Fibroblast of lung (primary cell): Measurements from ENCODE around the gene PHF19. TPM values are rescaled to one million over a fixed set of nuclear protein-coding genes. Genes with fewer than 3 reads are reported as not detected.

Experiments
- DNase-seq, 2 donors: peaks; one replicate each; pipeline versions ENCODE4 v3.0.0 to v3.0.0-alpha.2; 2010; ENCODE audit warnings: low read depth in 2 of 2
- H2AFZ ChIP-seq: 2 replicates; pipeline ENCODE4 v1.5.1; 2012; ENCODE audit warnings: low read length, control low read depth, inconsistent platforms
- H3K27ac ChIP-seq: 2 replicates; pipeline ENCODE4 v1.5.1; 2011; ENCODE audit warnings: low read length, control low read depth; ENCODE audit not compliant: insufficient read depth
- H3K27me3 ChIP-seq: 2 replicates; pipeline ENCODE4 v1.5.1; 2011; ENCODE audit warnings: mild to moderate bottlenecking, low read length; ENCODE audit not compliant: control insufficient read depth, insufficient read depth
- H3K36me3 ChIP-seq: 2 replicates; pipeline ENCODE4 v1.5.1; 2011; ENCODE audit warnings: low read length; ENCODE audit not compliant: control insufficient read depth, insufficient read depth
- H3K4me1 ChIP-seq: 2 replicates; pipeline ENCODE4 v1.5.1; 2011; ENCODE audit warnings: low read length; ENCODE audit not compliant: control insufficient read depth, insufficient read depth; ENCODE audit errors: extremely low read depth
- H3K4me2 ChIP-seq: 2 replicates; pipeline ENCODE4 v1.5.1; 2011; ENCODE audit warnings: low read length, control low read depth; ENCODE audit not compliant: insufficient read depth; ENCODE audit errors: extremely low read depth
- H3K4me3 ChIP-seq, 4 experiments: fragments of 200-600 bp in 1 of 4; sonication (generic) in 1 of 4; replicated peaks in 1 of 4; 2 replicates each; pipeline ENCODE4 v1.5.1; 2011 to 2016; ENCODE audit warnings: low read length in 4 of 4, low read depth in 3 of 4, mild to moderate bottlenecking in 3 of 4, control low read depth in 2 of 4, inconsistent platforms in 1 of 4, mixed read lengths in 1 of 4; ENCODE audit not compliant: insufficient read depth in 1 of 4; ENCODE audit errors: control extremely low read depth in 1 of 4
- H3K79me2 ChIP-seq: 2 replicates; pipeline ENCODE4 v1.5.1; 2012; ENCODE audit warnings: mild to moderate bottlenecking, low read length, inconsistent platforms; ENCODE audit not compliant: control insufficient read depth, insufficient read depth
- H3K9ac ChIP-seq: 2 replicates; pipeline ENCODE4 v1.5.1; 2011; ENCODE audit warnings: mild to moderate bottlenecking, low read length, control low read depth; ENCODE audit not compliant: insufficient read depth
- H3K9me3 ChIP-seq: 2 replicates; pipeline ENCODE4 v1.5.1; 2012; ENCODE audit warnings: low read depth, low read length; ENCODE audit not compliant: control insufficient read depth, insufficient read depth
- H4K20me1 ChIP-seq: 2 replicates; pipeline ENCODE4 v1.5.1; 2011; ENCODE audit warnings: low read length; ENCODE audit not compliant: control insufficient read depth, insufficient read depth; ENCODE audit errors: extremely low read depth
- EZH2 ChIP-seq: IDR thresholded peaks from 2 replicates; pipeline ENCODE4 v1.5.1; 2012; ENCODE audit warnings: low read length, control low read depth, mild to moderate bottlenecking; ENCODE audit errors: missing control alignments
- polyA plus RNA-seq, 2 donors: library from polyadenylated mRNA; depleted of rRNA in 1 of 2; stranded (reverse) in 1 of 2; unstranded in 1 of 2; fragments of >200 nt; gene quantifications; 2 replicates each; pipeline ENCODE4 v1.2.1, GENCODE V29; 2011 to 2012; ENCODE audit warnings: missing spikeins in 1 of 2
- total RNA-seq: library from RNA; depleted of rRNA; stranded (reverse); fragments of >200 nt; gene quantifications from 2 replicates; pipeline ENCODE4 v1.2.1, GENCODE V29; 2014
- TF ChIP-seq, protein P1 (sequence below), 2 donors: IDR thresholded peaks in 1 of 2; conservative IDR thresholded peaks in 1 of 2; 1 replicate in 1 of 2; 2 replicates in 1 of 2; pipeline ENCODE4 v1.5.1; 2011 to 2012; ENCODE audit warnings: low read length in 2 of 2, control low read depth in 1 of 2, inconsistent platforms in 1 of 2, low read depth in 1 of 2, mild to moderate bottlenecking in 1 of 2

PHF19 gene
- total and polyA plus RNA-seq, 2 donors (not counting 1 experiment from before 2014, with no cell fraction given) = 21.4 to 38.3 TPM

DNA sequence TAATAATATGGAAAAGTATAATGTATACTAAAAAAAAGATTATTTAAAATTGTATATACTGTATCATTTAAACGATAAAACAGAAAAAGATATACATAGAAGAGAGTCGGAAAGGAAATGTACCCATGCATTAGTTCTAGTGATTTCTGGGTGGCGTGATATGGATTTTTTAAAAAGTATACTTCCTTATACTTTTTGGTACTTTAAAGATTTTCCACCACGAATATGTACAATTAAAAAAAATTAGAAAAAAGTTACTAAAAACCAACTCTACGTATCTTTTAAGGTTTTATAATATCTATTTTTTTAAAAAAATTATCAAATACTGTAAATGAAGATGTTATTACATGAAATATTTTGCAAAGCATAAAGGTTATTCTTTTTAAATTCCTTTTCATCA lies 12.3 kb downstream of the PHF19 start:
- H3K27ac ChIP-seq = no peak overlapping the region
- H3K4me2 ChIP-seq = no peak overlapping the region
- TF ChIP-seq EZH2 = no peak
- TF ChIP-seq, protein P1, sequence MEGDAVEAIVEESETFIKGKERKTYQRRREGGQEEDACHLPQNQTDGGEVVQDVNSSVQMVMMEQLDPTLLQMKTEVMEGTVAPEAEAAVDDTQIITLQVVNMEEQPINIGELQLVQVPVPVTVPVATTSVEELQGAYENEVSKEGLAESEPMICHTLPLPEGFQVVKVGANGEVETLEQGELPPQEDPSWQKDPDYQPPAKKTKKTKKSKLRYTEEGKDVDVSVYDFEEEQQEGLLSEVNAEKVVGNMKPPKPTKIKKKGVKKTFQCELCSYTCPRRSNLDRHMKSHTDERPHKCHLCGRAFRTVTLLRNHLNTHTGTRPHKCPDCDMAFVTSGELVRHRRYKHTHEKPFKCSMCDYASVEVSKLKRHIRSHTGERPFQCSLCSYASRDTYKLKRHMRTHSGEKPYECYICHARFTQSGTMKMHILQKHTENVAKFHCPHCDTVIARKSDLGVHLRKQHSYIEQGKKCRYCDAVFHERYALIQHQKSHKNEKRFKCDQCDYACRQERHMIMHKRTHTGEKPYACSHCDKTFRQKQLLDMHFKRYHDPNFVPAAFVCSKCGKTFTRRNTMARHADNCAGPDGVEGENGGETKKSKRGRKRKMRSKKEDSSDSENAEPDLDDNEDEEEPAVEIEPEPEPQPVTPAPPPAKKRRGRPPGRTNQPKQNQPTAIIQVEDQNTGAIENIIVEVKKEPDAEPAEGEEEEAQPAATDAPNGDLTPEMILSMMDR (conservative IDR thresholded peaks at IDR 0.05 in 1 of 2, IDR thresholded peaks at IDR 0.05 in 1 of 2; ENCODE audit: low read depth in 1 of 2, low read length in 2 of 2) = no peak
- H2AFZ ChIP-seq = no peak overlapping the region
- no peaks in the 10 kb centered on the region for H3K27me3 ChIP-seq
- H4K20me1 ChIP-seq = no peaks in the 10 kb centered on the region
- H3K4me1 ChIP-seq = peaks cover 9% of the 10 kb centered on the region
- peaks cover 35% of the 10 kb centered on the region for H3K36me3 ChIP-seq
- no peak for DNase-seq
- H3K4me3 ChIP-seq = no peak overlapping the region
- no peaks in the 10 kb centered on the region for H3K9me3 ChIP-seq
- H3K79me2 ChIP-seq = no peaks in the 10 kb centered on the region
- no peak overlapping the region for H3K9ac ChIP-seq

DNA sequence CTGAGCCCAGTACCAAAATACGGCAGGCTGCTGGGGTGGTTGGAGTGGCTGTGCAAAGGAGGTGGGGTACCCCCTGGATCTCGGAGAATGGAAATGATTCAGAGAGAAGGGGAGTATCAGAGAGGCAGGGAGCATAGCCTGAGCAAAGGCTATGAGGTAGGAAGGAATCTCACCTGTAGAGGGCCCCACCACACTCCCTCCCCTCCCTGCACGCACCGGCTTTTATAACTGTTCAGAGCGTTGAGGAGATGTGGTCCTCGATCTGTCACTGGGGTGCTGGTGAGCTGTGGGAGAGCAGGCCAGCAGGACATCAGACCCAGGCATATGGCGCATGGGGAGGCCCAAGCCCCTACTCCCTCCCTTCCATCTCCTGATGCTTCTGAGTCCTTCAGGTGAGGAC lies 13.2 kb downstream of the PHF19 start:
- H3K36me3 ChIP-seq = peaks cover 34% of the 10 kb centered on the region
- no peaks in the 10 kb centered on the region for H3K9me3 ChIP-seq
- no peaks in the 10 kb centered on the region for H3K27me3 ChIP-seq
- H3K27ac ChIP-seq = no peak overlapping the region
- DNase-seq = no peak
- no peaks in the 10 kb centered on the region for H3K79me2 ChIP-seq
- no peak overlapping the region for H3K4me2 ChIP-seq
- peaks cover 4% of the 10 kb centered on the region for H3K4me1 ChIP-seq
- TF ChIP-seq, protein P1 (conservative IDR thresholded peaks at IDR 0.05 in 1 of 2, IDR thresholded peaks at IDR 0.05 in 1 of 2; ENCODE audit: low read depth in 1 of 2, low read length in 2 of 2) = no peak
- TF ChIP-seq EZH2 = no peak
- H2AFZ ChIP-seq = no peak overlapping the region
- H3K9ac ChIP-seq = no peak overlapping the region
- no peak overlapping the region for H3K4me3 ChIP-seq
- no peaks in the 10 kb centered on the region for H4K20me1 ChIP-seq

DNA sequence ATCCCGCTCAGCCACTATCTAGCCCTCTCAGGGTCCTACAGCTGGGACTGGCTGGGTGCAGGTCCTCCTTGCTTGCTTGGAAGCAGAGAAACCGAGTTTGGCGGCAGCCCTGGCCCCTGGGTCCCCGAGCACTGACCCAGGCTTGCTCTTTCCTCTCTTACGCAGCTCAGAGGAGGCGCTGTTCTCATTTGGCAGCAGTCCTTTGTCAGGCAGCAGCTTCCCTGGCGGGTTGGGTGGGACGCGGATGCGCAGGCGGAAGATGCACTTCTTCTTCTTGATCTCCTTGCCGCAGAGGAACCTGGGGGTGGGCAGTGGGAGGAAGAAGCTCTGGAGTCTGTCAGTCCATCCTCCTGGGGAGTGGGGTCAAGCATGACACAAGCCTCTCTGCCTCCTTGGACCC lies 14.5 kb downstream of the PHF19 start:
- Histone ChIP-seq H3K4me3 (no peak overlapping the region), H3K36me3 (peaks cover 38% of the 10 kb centered on the region), H3K27ac (no peak overlapping the region)

More for the DNA sequence above, 14.5 kb downstream of the PHF19 start:
- DNase-seq = no peak
- Histone ChIP-seq H4K20me1 (no peaks in the 10 kb centered on the region), H3K27me3 (no peaks in the 10 kb centered on the region), H3K9me3 (no peaks in the 10 kb centered on the region), H3K9ac (no peak overlapping the region), H3K79me2 (no peaks in the 10 kb centered on the region), H2AFZ (no peak overlapping the region), H3K4me2 (no peak overlapping the region), H3K4me1 (no peaks in the 10 kb centered on the region)
- no peak for TF ChIP-seq EZH2
